Activated naive CD4-positive, alpha-beta T cell treated with Interleukin-2 at 50 U/mL for 16 hours (primary cell): ENCODE data around the gene CXCL11.
"Not testable (repeated sequence)": the region's sequence is repeated elsewhere in the genome, so short reads cannot be mapped to it uniquely, and the experiment has no call there.

ENCODE experiments used
- DNase-seq: peaks from one replicate; pipeline ENCODE4 v3.0.0-alpha.2; 2020

Gene CXCL11

GRCh38 chr4:76000279-76000678 lies 35.6 kb downstream of the CXCL11 start:
- DNase-seq, result no peak

GRCh38 chr4:75998525-75999147 lies 37.2 kb downstream of the CXCL11 start:
- not testable (repeated sequence) for DNase-seq

- DNase-seq, result no peak
Observed at GRCh38 chr4:75997946-75998345, 37.9 kb downstream of the CXCL11 start.

- no peak for DNase-seq
Observed at GRCh38 chr4:75997081-75997480, 38.8 kb downstream of the CXCL11 start.

GRCh38 chr4:75995727-75996126 lies 40.1 kb downstream of the CXCL11 start:
- DNase-seq, result peak; percentile 10

GRCh38 chr4:75992462-75992861 lies 43.4 kb downstream of the CXCL11 start:
- DNase-seq, result no peak

- DNase-seq, result no peak
Observed at GRCh38 chr4:75989846-75990528, 45.9 kb downstream of the CXCL11 start.

GRCh38 chr4:75985116-75985515 lies 50.8 kb downstream of the CXCL11 start:
- no peak for DNase-seq
